CD4-positive, alpha-beta T cell treated with Interleukin-6 for 4 hours (primary cell): ENCODE results near the gene CYB561D1.

Experiments used
- DNase-seq: peaks from one replicate; pipeline ENCODE4 v3.0.0-alpha.2; 2020; ENCODE audit warnings: mixed read lengths

Gene CYB561D1

DNA sequence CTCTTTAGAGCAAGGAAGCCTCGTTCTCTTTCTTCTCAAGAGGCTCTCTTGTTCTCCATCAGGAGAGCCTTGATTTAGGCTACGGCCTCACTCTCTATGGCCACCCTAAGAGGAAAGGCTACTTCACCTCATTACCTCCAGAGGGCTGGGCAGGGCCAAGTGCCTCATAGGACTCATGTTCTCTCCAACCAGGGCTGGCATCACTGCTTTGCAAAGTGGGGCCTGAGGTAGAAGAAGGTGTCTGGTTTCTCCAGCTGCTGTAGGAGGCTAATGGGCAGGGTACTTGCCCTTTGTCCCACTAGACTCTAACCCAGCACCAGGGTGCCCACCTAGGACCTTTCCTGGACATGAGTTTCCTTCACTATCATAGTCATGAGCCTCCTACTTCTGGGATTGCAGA lies 12.2 kb upstream of the CYB561D1 start:
- DNase-seq = no peak

GRCh38 chr1:109482242-109482641 lies 11.7 kb upstream of the CYB561D1 start:
- no peak for DNase-seq

DNA sequence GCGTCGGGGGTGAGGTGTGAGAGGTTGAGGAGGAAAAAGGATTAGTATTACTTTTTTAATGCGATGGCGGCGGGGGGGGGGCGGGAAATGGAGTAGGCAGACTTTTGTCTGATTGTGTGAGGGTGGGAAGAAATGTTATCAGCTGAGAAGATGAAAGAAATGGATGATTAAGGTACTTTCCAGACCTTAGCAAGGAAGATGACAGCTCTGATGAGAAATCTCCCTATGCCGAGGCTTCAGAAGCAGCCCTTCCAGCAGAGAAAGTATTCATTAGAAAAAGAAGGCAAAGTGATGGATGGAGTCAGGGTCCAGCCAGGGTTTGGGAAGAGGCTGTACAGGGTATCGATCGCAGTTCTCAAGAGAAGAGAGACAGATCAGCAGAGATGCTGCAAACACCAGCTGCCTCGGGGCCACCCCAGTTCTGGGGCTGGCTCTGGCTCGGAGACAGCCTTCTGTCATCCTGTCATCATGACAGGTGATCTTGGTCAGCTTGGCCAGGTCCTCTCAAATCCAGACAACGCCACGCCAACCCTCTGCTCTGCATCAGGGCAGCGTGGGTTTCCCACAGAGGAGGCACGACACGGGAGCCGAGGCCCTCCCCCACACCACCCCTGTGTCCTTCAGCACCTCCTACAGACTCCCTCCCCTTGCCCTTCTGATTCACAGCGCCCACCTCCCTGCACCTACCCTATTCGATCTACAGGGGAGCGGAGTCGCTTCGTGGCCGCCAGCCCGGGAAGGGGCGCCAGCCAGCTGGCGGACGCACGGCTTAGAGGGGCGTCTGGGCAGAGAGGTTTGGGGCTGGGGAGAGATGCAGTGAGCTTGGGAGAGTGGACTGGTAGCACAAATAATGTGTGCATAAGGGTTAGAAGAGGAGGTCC lies 10.9 kb upstream of the CYB561D1 start:
- peak; percentile 54 for DNase-seq

DNA sequence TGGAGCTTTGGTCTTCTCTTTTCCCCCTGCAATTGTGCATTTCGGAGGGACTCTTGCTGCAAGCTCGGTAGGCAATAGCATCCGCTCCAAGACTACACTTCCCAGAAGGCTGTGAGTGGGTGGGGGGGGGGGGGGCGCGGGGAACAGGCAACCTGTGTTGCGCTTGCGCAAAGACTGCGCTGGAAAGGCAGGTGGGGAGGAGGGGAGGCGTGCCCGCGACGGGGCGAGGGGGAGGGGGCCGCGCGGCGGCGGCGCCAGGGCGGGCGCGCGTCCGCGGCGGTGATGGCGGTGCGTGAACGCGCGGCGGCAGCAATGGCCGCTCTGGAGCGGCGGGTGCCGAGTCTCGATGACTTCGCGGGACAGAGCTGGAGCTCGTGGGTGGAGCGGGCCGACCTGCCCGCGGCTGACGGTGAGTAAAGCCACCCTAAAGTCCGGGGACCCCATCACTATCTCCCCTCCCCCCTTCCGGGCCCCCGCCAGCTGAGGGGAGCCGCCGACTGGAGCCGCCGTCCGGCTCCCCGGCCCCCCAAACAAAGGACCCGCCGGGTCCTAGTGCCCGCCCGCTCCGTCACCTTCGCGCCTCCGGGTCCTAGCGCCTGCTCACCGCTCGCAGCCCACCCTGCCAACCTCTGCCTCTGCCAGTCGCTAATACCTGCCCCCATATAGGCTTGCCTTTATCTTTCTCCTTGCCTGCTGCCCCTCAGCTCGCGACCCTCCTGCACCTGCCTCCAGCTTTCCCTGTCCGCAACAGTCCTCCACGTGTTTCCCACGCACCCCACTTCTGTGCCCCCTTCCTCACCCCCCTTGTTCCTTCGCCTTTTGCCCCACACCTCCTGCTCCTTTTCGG lies 10.0 kb upstream of the CYB561D1 start, which contains the start of gene ATXN7L2:
TSS of gene ATXN7L2 (plus strand) at position 234 of the 847 bp plus-strand sequence. CDS start at position 283, 49 bp downstream.
- DNase-seq = peak; percentile 97

DNA sequence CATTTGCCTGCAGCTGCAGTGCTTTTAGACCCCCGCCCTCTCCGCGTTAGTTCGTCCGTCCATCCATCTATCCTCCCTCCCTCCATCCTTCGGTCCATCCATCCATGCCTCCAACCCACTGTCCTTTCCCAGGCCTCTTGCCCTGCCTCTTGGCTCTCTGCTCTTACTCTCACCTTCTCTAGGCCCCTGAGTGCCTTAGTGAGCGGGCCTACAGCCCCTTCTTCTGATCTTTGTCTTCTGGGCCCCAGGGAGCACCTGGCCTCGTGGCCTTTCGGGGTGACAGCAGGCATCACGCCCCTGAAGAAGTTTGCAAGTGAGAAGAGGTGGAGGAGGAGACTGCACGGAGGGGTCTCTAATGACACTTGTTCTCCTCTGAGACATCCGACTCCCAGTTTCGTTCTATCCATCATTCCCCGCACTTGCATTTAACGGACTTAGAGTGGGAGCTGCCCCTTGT lies 9.3 kb upstream of the CYB561D1 start:
- DNase-seq = no peak

DNA sequence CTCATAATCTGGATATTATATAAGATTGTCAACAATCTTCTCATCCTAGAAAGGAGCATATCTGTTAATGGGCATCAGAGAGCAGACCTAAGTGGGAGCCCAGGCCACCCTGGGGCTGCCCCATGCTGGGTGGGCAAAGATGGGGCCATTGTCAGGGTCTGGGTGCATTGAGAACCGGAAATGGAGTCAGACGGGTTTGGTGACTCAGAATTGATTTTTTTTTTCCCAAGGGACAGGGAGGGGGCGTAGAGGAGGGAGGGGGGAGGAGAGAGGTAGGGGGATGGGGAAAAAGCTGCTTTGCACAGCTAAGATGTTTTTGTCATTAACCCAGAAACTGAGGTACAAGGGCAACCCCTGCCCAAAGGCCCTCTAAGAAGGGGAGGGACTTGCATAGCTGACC lies 8.9 kb upstream of the CYB561D1 start:
- DNase-seq = no peak

GRCh38 chr1:109487261-109487660 lies 6.6 kb upstream of the CYB561D1 start:
- no peak for DNase-seq

GRCh38 chr1:109488201-109488600 lies 5.7 kb upstream of the CYB561D1 start:
- DNase-seq = no peak

- DNase-seq = no peak
Measured at GRCh38 chr1:109488696-109489095, 5.2 kb upstream of the CYB561D1 start.

DNA sequence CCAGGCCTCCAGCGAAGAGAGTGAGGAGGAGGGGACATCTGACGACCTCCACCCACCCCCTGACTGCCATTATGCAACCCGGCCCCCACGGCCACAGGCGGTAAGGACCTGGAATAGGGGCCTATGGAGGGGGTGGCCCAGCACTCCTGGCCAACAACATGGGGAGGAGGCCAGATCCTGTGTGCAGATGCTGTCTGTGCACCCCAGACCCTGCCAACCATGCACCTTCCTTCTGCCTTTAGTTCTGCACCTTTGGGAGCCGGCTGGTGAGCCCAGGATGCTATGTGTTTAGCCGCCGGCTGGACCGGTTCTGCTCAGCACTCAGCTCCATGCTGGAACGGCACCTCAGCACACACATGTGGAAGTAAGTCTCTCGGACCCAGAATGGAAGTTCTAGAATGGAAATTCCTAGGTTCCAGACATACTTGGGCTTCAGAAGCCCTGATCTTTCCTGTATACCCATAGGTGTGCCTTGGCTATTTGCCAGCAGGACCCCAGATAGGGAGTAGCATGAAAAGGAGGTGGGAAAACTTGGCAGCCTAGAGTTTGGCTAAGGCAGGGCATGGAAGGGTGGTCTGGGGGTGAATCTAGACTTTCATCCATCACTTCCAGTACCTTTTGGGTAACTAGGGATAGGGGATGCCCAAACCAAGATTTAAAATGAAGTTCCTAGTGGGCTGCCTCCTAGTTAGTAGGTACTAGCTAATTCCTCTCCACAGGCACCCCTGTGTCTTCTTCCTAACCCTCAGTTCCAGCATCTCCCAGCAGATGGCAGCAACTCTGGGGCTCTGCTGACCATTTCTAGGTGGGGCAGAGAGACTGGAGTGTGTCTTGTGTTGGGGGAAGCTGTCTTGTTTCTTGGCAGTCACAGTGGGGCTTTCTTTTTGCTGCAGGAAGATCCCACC lies 3.6 kb upstream of the CYB561D1 start:
- DNase-seq = peak; percentile 81

- DNase-seq = no peak
Measured at GRCh38 chr1:109490934-109491302, 3.0 kb upstream of the CYB561D1 start.

DNA sequence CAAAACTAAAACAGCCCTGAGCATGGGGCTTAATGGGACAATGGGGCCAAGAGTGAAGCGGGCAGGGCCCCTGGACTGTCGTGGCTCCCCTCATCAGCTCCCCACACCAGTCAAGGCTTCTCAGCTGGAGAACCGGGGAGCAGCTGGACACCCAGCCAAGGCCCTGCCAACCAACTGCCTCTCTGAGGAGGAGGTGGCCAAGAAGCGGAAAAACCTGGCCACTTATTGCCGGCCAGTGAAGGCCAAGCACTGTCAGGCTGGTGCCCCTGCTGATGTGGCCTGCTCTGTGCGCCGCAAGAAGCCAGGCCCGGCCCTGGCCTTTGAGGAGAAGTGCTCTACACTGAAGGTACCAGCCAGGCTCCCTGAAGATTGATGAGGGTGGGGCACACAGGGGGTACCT lies 2.5 kb upstream of the CYB561D1 start:
- DNase-seq = no peak

- no peak for DNase-seq
Measured at GRCh38 chr1:109492779-109493178, 1.1 kb upstream of the CYB561D1 start.

DNA sequence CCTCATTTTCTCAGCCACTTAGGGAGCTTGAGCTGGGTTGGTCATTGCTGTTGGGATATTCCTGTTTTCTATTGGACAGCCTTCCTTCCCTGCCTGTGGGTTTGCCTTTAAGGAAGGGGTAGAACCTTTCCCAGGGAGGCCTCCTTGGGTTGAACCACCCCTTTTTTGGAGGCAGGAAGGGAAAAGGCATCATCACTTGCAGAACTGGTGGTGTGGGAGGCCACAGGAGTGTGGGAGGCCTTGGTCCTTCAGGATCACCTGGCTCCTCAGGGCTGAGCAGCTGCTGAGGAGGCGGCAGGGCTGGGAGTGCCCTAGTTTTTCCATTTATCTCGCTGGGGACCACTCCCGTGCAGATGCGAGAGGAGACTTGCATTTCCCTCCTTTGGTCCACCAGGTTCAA lies 667 bp upstream of the CYB561D1 start:
- DNase-seq = no peak

DNA sequence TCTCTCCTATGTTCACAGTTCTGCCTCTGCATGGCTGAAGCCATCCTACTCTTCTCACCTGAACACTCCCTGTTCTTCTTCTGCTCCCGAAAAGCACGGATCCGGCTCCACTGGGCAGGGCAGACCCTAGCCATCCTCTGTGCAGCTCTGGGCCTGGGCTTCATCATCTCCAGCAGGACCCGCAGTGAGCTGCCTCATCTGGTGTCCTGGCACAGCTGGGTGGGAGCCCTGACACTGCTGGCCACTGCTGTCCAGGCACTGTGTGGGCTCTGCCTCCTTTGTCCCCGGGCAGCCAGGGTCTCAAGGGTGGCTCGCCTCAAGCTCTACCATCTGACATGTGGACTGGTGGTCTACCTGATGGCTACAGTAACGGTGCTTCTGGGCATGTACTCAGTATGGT lies 1.8 kb downstream of the CYB561D1 start:
- no peak for DNase-seq

- no peak for DNase-seq
Measured at GRCh38 chr1:109497449-109498160, 3.7 kb downstream of the CYB561D1 start.

DNA sequence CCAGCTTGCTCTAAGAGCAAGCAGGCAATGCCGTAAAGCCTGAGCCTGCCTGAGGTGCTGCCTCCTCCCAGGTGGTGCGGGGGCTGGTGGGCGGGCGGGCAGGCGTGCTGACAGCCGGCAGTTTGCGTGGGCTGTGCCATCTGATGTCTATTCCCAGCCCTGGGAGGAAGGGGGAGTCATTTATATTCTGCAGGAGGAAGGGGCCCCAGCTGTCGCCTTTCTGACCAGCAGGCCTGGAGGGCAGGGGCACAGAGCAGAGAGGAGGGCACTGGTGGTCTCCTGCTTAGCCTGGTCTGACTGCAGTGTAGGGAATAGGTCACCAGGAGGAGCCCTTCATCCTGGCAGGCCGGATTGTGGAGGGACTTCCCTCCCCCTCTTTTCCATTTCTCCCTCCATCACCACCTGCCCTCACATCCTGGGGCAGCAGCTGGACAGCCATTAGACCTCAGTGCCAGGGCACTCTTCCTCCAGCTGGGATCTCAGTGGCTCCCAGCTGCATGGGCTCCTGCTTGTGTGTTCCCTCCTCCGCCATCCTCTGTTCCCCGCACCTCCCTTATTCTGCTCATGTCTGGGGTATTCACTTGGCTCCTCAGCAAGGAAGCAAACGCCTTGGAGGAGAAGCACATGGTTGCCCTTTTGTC lies 4.4 kb downstream of the CYB561D1 start:
- peak; percentile 51 for DNase-seq

DNA sequence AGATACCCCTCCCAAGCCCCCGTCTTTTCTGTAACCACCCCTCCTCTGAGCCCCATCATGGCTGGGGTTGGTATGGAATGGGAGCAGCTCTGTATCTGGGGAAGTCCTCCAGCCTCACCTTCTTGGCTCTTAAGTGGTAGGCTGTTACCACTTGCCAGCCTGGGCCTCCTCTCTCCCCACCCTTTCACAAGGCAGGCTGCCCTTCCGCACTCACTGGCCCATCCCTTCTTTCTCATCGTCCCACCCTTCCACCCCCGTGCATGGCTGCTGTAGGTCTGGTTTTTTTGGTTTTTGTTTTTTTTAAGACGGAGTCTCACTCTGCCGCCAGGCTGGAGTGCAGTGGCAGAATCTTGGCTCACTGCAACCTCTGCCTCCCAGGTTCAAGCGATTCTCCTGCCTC lies 5.2 kb downstream of the CYB561D1 start:
- no peak for DNase-seq

GRCh38 chr1:109499661-109500536 lies 6.0 kb downstream of the CYB561D1 start:
- DNase-seq = peak; percentile 76

DNA sequence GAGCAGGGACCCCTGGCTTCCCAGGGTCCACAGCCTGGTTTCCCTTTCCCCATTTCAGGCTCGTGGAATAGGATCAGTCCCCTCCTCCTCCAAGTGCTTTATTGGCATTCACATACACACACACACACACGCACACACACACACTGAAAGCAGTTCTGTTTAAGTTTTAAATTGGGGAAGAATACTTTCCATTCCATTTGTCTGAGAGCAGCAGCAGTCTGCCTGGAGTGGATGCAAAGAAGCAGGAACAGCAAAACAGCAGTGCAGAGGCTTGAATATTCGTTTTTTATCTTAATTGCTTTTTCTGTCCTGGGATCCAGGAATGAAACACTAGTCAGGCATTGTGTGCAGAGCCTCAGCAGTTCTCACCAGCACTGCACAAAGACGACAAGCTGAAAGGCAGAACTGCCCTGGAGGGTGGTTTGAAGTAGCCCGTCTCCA lies 7.1 kb downstream of the CYB561D1 start:
- DNase-seq = no peak
